Gastroesophageal sphincter (tissue), 3 donors: ENCODE data around the gene ATG2B.

Source experiments
- POLR2A ChIP-seq, 2 donors: fragments of 450-650 bp; IDR thresholded peaks; one replicate each; pipeline ENCODE4 v1.6.1; 2017; ENCODE audit warnings: antibody characterized with exemption in 2 of 2, mild to moderate bottlenecking in 2 of 2, moderate library complexity in 1 of 2
- TF ChIP-seq, protein P1 (sequence below), 4 experiments: fragments of 200-600 bp in 2 of 4; fragments of 450-650 bp in 2 of 4; sonication (generic) in 1 of 4; IDR thresholded peaks; one replicate each; pipeline ENCODE4 v1.5.1; 2017 to 2019; ENCODE audit warnings: antibody characterized with exemption in 4 of 4, mild to moderate bottlenecking in 2 of 4, moderate library complexity in 2 of 4

GRCh38 chr14:96304956-96305355, 58.2 kb downstream of the ATG2B start:
- TF ChIP-seq POLR2A (IDR thresholded peaks at IDR 0.05): no peak
- TF ChIP-seq, protein P1, sequence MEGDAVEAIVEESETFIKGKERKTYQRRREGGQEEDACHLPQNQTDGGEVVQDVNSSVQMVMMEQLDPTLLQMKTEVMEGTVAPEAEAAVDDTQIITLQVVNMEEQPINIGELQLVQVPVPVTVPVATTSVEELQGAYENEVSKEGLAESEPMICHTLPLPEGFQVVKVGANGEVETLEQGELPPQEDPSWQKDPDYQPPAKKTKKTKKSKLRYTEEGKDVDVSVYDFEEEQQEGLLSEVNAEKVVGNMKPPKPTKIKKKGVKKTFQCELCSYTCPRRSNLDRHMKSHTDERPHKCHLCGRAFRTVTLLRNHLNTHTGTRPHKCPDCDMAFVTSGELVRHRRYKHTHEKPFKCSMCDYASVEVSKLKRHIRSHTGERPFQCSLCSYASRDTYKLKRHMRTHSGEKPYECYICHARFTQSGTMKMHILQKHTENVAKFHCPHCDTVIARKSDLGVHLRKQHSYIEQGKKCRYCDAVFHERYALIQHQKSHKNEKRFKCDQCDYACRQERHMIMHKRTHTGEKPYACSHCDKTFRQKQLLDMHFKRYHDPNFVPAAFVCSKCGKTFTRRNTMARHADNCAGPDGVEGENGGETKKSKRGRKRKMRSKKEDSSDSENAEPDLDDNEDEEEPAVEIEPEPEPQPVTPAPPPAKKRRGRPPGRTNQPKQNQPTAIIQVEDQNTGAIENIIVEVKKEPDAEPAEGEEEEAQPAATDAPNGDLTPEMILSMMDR (IDR thresholded peaks at IDR 0.05): no peak
